ENCODE results near the gene KIF2A. TPM values are rescaled to one million over a fixed set of nuclear protein-coding genes. Genes with fewer than 3 reads are reported as not detected.

KIF2A gene
- total and polyA plus RNA-seq, 9 of the 15 experiments (the other 6 are each of a cell fraction or from before 2014, with no cell fraction given) = 42.6 to 126 (median 77.6) TPM

DNA sequence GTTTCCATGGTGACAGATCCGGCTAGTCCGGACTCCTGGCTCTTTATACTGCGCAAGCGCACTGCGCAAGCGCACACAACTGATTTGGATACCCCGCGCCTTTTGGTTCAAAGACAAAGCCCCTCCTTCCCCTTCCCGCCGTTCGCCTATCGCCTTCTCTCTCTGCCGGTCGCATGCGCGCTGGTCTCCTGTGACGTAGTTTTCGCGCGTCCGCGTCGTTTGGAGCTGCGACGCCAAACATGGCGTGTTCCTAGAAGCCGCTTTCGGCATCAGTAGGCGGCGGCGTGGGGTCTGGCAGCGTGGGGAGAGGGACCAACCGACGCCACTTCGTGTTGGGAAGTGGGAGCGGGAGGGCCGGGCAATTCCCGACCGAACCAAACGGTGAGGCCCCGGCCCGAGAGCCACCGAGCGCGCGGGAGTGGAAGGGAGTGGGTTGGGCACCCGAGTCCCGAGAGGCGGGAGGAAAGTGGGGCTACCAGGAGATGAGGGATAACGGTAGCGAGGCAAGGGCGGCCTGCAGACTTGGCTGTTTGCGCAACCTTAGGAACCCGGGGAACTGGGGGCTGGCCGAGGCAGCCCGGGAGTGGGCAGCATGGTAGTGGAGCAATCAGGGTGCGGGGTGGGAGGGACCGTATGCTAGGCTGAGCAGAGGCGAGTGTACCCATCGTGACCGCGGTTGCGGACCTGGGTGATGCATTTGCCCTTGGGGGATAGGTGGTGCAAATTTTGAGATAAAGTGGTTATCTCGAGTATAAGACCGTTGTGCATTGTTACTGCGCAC, 106.7 kb downstream of the KIF2A start, which contains the start of gene IPO11 (continued):
- TF ChIP-seq GABPB2 (CRISPR knock-in tag; conservative IDR thresholded peaks at IDR 0.05) (no peak), YY1 (IDR thresholded peaks at IDR 0.05; ENCODE audit: borderline replicate concordance in 1 of 3, control insufficient read depth in 1 of 3, extremely low read depth in 1 of 3, insufficient read depth in 3 of 3, insufficient read length in 1 of 3, insufficient replicate concordance in 2 of 3, low read depth in 1 of 3, low read length in 2 of 3) (peak; percentile 76 to 98 (median 95)), MTA2 (IDR thresholded peaks at IDR 0.05; ENCODE audit: low read depth) (no peak), ZNF592 (IDR thresholded peaks at IDR 0.05) (no peak), RBBP5 (IDR thresholded peaks at IDR 0.05; ENCODE audit: borderline replicate concordance, insufficient read depth, low read length, poor library complexity, severe bottlenecking) (peak; percentile 99), FOXM1 (IDR thresholded peaks at IDR 0.05; ENCODE audit: low read depth) (peak; percentile 90), FOXM1 (CRISPR knock-in tag; IDR thresholded peaks at IDR 0.05; ENCODE audit: low read depth) (no peak; the same call in 1 of the 2 replicates), ZFX (CRISPR knock-in tag; IDR thresholded peaks at IDR 0.05) (peak; percentile 37; the same call in 1 of the 2 replicates), ZNF696 (CRISPR knock-in tag; conservative IDR thresholded peaks at IDR 0.05) (no peak)
- TF ChIP-seq, protein P1, sequence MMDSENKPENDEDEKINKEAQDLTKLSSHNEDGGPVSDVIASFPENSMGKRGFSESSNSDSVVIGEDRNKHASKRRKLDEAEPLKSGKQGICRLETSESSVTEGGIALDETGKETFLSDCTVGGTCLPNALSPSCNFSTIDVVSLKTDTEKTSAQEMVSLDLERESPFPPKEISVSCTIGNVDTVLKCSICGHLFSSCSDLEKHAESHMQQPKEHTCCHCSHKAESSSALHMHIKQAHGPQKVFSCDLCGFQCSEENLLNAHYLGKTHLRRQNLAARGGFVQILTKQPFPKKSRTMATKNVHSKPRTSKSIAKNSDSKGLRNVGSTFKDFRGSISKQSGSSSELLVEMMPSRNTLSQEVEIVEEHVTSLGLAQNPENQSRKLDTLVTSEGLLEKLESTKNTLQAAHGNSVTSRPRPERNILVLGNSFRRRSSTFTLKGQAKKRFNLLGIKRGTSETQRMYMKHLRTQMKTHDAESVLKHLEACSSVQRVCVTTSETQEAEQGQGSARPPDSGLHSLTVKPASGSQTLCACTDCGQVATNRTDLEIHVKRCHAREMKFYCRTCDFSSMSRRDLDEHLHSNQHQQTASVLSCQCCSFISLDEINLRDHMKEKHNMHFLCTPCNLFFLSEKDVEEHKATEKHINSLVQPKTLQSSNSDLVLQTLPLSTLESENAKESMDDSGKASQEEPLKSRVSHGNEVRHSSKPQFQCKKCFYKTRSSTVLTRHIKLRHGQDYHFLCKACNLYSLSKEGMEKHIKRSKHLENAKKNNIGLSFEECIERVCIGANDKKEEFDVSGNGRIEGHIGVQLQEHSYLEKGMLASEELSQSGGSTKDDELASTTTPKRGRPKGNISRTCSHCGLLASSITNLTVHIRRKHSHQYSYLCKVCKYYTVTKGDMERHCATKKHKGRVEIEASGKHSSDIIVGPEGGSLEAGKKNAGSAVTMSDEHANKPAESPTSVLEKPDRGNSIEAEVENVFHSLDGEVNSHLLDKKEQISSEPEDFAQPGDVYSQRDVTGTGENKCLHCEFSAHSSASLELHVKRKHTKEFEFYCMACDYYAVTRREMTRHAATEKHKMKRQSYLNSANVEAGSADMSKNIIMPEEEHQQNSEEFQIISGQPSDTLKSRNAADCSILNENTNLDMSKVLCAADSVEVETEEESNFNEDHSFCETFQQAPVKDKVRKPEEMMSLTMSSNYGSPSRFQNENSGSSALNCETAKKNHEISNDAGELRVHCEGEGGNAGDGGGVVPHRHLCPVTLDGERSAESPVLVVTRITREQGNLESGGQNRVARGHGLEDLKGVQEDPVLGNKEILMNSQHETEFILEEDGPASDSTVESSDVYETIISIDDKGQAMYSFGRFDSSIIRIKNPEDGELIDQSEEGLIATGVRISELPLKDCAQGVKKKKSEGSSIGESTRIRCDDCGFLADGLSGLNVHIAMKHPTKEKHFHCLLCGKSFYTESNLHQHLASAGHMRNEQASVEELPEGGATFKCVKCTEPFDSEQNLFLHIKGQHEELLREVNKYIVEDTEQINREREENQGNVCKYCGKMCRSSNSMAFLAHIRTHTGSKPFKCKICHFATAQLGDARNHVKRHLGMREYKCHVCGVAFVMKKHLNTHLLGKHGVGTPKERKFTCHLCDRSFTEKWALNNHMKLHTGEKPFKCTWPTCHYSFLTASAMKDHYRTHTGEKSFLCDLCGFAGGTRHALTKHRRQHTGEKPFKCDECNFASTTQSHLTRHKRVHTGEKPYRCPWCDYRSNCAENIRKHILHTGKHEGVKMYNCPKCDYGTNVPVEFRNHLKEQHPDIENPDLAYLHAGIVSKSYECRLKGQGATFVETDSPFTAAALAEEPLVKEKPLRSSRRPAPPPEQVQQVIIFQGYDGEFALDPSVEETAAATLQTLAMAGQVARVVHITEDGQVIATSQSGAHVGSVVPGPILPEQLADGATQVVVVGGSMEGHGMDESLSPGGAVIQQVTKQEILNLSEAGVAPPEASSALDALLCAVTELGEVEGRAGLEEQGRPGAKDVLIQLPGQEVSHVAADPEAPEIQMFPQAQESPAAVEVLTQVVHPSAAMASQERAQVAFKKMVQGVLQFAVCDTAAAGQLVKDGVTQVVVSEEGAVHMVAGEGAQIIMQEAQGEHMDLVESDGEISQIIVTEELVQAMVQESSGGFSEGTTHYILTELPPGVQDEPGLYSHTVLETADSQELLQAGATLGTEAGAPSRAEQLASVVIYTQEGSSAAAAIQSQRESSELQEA (IDR thresholded peaks at IDR 0.05; ENCODE audit: low read depth) = no peak
- TF ChIP-seq, protein P2, sequence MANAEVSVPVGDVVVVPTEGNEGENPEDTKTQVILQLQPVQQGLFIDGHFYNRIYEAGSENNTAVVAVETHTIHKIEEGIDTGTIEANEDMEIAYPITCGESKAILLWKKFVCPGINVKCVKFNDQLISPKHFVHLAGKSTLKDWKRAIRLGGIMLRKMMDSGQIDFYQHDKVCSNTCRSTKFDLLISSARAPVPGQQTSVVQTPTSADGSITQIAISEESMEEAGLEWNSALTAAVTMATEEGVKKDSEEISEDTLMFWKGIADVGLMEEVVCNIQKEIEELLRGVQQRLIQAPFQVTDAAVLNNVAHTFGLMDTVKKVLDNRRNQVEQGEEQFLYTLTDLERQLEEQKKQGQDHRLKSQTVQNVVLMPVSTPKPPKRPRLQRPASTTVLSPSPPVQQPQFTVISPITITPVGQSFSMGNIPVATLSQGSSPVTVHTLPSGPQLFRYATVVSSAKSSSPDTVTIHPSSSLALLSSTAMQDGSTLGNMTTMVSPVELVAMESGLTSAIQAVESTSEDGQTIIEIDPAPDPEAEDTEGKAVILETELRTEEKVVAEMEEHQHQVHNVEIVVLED (CRISPR knock-in tag; IDR thresholded peaks at IDR 0.05) = peak; percentile 46; the same call in 1 of the 2 replicates
